Ovary (tissue), 9 donors: ENCODE data around the gene SLC34A2. TPM values are rescaled to one million over a fixed set of nuclear protein-coding genes. Genes with fewer than 3 reads are reported as not detected.

ENCODE experiments used
- DNase-seq, 5 donors: peaks; one replicate each; pipeline ENCODE4 v3.0.0-alpha.2; 2019 to 2020
- H3K27ac ChIP-seq, 2 donors: fragments of 200-600 bp; one replicate each; pipeline versions ENCODE4 v1.5.1 to v1.8.0; 2019 to 2022
- H3K27me3 ChIP-seq: fragments of 200-600 bp; one replicate; pipeline ENCODE4 v1.8.0; 2022
- H3K36me3 ChIP-seq: fragments of 200-600 bp; sonication (generic); one replicate; pipeline ENCODE4 v1.5.1; 2019
- H3K4me1 ChIP-seq: one replicate; pipeline ENCODE4 v1.8.1; 2013; ENCODE audit warnings: mild to moderate bottlenecking, moderate library complexity; ENCODE audit not compliant: insufficient read depth
- H3K4me3 ChIP-seq: fragments of 200-600 bp; sonication (generic); one replicate; pipeline ENCODE4 v1.5.1; 2017
- H3K9me3 ChIP-seq, 2 donors: fragments of 200-600 bp in 1 of 2; sonication (generic) in 1 of 2; one replicate each; pipeline versions ENCODE4 v1.5.1 to v1.8.1; 2013 to 2019; ENCODE audit warnings: mild to moderate bottlenecking in 1 of 2, moderate library complexity in 1 of 2
- CTCF ChIP-seq, 3 donors: fragments of 450-650 bp in 2 of 3; fragments of 200-600 bp in 1 of 3; IDR thresholded peaks; one replicate each; pipeline versions ENCODE4 v1.5.1 to v1.8.0; 2016 to 2022; ENCODE audit warnings: antibody characterized with exemption in 3 of 3, mild to moderate bottlenecking in 1 of 3
- EP300 ChIP-seq: sonication (generic); formaldehyde crosslinking; IDR thresholded peaks from one replicate; pipeline ENCODE4 v1.6.1; 2017; ENCODE audit warnings: antibody characterized with exemption
- POLR2A ChIP-seq: fragments of 450-650 bp; IDR thresholded peaks from one replicate; pipeline ENCODE4 v1.6.1; 2017; ENCODE audit warnings: antibody characterized with exemption, mild to moderate bottlenecking, moderate library complexity
- WGBS, 3 donors: extraction: QIAGEN DNeasy Blood & Tissue Kit in 1 of 3; methylation state at CpG; one replicate each; pipeline versions ENCODE4 v1.1.5 to v1.1.7; 2013 to 2017; 5-methylcytosine and 5-hydroxymethylcytosine counted together
- intact Hi-C, 4 donors: fragments of 100-400 bp; cut with DNase I; formaldehyde crosslinking; loops; one replicate each; pipeline versions ENCODE4 v1.11.0 to v1.15.1; 2022 to 2023
- polyA plus RNA-seq, 2 donors: library from polyadenylated mRNA; stranded (reverse); fragments of 200-250 nt in 1 of 2; fragments of 350-450 nt in 1 of 2; fragmentation: Illumina TruSeq in 1 of 2; extraction: RNeasy Lipid Tissue Mini Kit (QIAGEN cat#74804) in 1 of 2; gene quantifications; one replicate each; pipeline ENCODE4 v1.2.3, GENCODE V29; 2013 to 2014
- total RNA-seq, 7 donors: library from RNA; depleted of rRNA in 2 of 7; stranded (reverse); fragments of >200 nt in 2 of 7; fragmentation: NEBNext Ultra II Directional in 3 of 7; extraction: Animal tissue kit (Norgen Biotek cat#: 25700) in 3 of 7; gene quantifications; one replicate each; pipeline versions ENCODE4 v1.1.0 to v1.2.4, GENCODE V29; 2016 to 2023
- donor health status: DM: no; HTN: no; CAD: no; lungs with moderate emphysema.
- donor health status: DM: no; HTN: no; CAD: no.
- donor health status: Bipolar disorder and iron deficiency.
- donor health status: DM: yes; HTN: yes; CAD: no.
- donor health status: DM: no; HTN: no; CAD: no.
- donor health status: DM: yes; HTN: yes; CAD: no.

The SLC34A2 gene
- total and polyA plus RNA-seq, 9 donors, result 0.30 to 59.4 (median 3.7) TPM

DNA sequence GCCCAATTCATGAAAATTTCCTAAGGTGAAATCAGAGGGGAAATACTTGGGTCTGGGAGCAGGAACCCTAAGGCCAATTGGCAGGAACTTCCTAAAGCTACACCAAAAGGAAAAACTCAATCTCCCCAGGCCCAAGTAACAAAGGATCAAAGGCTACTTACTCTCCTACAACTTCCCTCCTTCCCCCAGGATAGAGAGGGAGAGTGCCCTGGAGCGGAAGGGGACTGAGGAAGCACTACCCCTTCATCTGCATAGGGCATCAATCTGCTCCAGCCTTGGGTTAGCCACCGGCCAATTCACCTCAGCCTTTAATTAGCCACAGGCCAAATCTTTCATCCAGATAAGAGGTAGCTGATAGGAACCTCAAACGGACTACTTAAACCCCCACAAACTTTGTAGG lies 55.0 kb downstream of the SLC34A2 start:
- intact Hi-C loops, result no loop called here
- DNase-seq, result no peak
- 52 to 57% (median 52%) methylated on average over 3 of the region's 3 CpGs for WGBS, 3 donors
- Histone ChIP-seq H3K9me3 (no peaks in the 10 kb centered on the region), H3K4me1 (no peaks in the 10 kb centered on the region), H3K4me3 (no peak overlapping the region), H3K27me3 (no peaks in the 10 kb centered on the region), H3K36me3 (no peaks in the 10 kb centered on the region), H3K27ac (no peak overlapping the region)
- no peak for TF ChIP-seq POLR2A
- no peak for TF ChIP-seq EP300
- no peak for TF ChIP-seq CTCF (IDR thresholded peaks at IDR 0.05)

GRCh38 chr4:25712611-25713010 lies 57.0 kb downstream of the SLC34A2 start:
- Histone ChIP-seq H3K9me3 (no peaks in the 10 kb centered on the region), H3K4me1 (no peaks in the 10 kb centered on the region), H3K27me3 (no peaks in the 10 kb centered on the region), H3K36me3 (no peaks in the 10 kb centered on the region), H3K27ac (no peak overlapping the region), H3K4me3 (no peak overlapping the region)
- no peak for TF ChIP-seq CTCF (IDR thresholded peaks at IDR 0.05)
- TF ChIP-seq POLR2A, result no peak
- TF ChIP-seq EP300, result no peak
- DNase-seq, result no peak
- intact Hi-C loops, result no loop called here
- WGBS, 3 donors, result 89 to 95% (median 91%) methylated on average over 2 of the region's 2 CpGs

- TF ChIP-seq CTCF (IDR thresholded peaks at IDR 0.05) (no peak), POLR2A (no peak), EP300 (no peak)
- Histone ChIP-seq H3K4me3 (no peak overlapping the region), H3K4me1 (no peaks in the 10 kb centered on the region), H3K27me3 (no peaks in the 10 kb centered on the region), H3K36me3 (no peaks in the 10 kb centered on the region), H3K9me3 (no peaks in the 10 kb centered on the region), H3K27ac (no peak overlapping the region)
- DNase-seq, result no peak
- intact Hi-C loops, result no loop called here
- WGBS, 3 donors, result 79 to 88% (median 86%) methylated on average over 4 of the region's 4 CpGs
These were observed 58.2 kb downstream of the SLC34A2 start for GRCh38 chr4:25713812-25714211.

- H3K36me3 ChIP-seq, result no peaks in the 10 kb centered on the region
- no peak overlapping the region for H3K27ac ChIP-seq
- DNase-seq, result no peak
- H3K27me3 ChIP-seq, result no peaks in the 10 kb centered on the region
- WGBS, 3 donors, result 32 to 44% (median 32%) methylated on average over 3 of the region's 3 CpGs
- no peaks in the 10 kb centered on the region for H3K9me3 ChIP-seq
- no peaks in the 10 kb centered on the region for H3K4me1 ChIP-seq
- intact Hi-C loops, result no loop called here
- H3K4me3 ChIP-seq, result no peak overlapping the region
- TF ChIP-seq CTCF (IDR thresholded peaks at IDR 0.05), result no peak
- TF ChIP-seq POLR2A, result no peak
- TF ChIP-seq EP300, result no peak
These were observed 67.3 kb downstream of the SLC34A2 start for GRCh38 chr4:25722964-25723363.

DNA sequence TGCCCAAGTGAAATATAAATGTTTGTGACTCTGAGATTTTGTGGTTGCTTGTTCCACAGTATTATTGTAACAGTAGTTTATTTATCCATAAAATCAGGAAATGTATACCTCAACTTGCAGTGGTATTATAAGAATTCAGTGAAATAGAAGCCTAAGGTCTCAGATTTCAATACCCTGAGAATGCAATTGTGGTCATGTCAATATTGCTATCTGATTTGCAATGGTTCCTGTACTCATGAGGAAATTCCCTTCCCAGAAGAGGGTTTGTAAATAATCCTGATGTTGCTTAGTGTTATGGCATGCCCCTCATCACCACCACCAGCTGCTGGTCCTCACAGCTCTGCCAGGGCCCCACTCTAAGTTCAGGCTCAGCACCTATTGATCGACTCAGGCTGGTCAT lies 67.8 kb downstream of the SLC34A2 start:
- H3K27ac ChIP-seq, result no peak overlapping the region
- no peak for DNase-seq
- H3K4me1 ChIP-seq, result no peaks in the 10 kb centered on the region
- TF ChIP-seq POLR2A, result no peak
- TF ChIP-seq CTCF (IDR thresholded peaks at IDR 0.05), result no peak
- TF ChIP-seq EP300, result no peak
- intact Hi-C loops, result no loop called here
- no peak overlapping the region for H3K4me3 ChIP-seq
- H3K36me3 ChIP-seq, result no peaks in the 10 kb centered on the region
- WGBS, 3 donors, result 69 to 84% (median 84%) methylated on average over 1 of the region's 1 CpG
- no peaks in the 10 kb centered on the region for H3K9me3 ChIP-seq
- no peaks in the 10 kb centered on the region for H3K27me3 ChIP-seq
